ENCODE measurements around the gene RFNG. TPM values are rescaled to one million over a fixed set of nuclear protein-coding genes. Genes with fewer than 3 reads are reported as not detected.
"Not testable (repeated sequence)": the region's sequence is repeated elsewhere in the genome, so short reads cannot be mapped to it uniquely, and the experiment has no call there.

The RFNG gene
- polyA plus RNA-seq, 1 experiment = 11.8 TPM

GRCh38 chr17:82039695-82040299, 11.8 kb downstream of the RFNG start:
- Histone ChIP-seq H3K27ac (ENCODE audit: low read depth, low read length) (no peak overlapping the region), H3K9me3 (ENCODE audit: control insufficient read depth, insufficient read depth, low read length) (no peaks in the 10 kb centered on the region; the same call in 1 of the 2 replicates), H3K27me3 (ENCODE audit: control insufficient read depth, insufficient read depth, low read length) (no peaks in the 10 kb centered on the region), H3K4me3 (ENCODE audit: low read depth, low read length) (no peak overlapping the region)
- POLR2A ChIA-PET = no interaction called here
- no peak for TF ChIP-seq CTCF (IDR thresholded peaks at IDR 0.05; ENCODE audit: low read depth, low read length)
- CTCF ChIA-PET = interaction anchor here (2.0 kb wide), 1 partner anchor 9 kb away, joined by 4 read pairs; no protein-coding TSS in a partner anchor
- no peak for DNase-seq (ENCODE audit: low read depth, low spot score)

GRCh38 chr17:82038796-82039409, 12.7 kb downstream of the RFNG start:
- DNase-seq (ENCODE audit: low read depth, low spot score); H3K4me3 ChIP-seq (ENCODE audit: low read depth, low read length); POLR2A ChIA-PET; H3K27me3 ChIP-seq (ENCODE audit: control insufficient read depth, insufficient read depth, low read length); H3K9me3 ChIP-seq (ENCODE audit: control insufficient read depth, insufficient read depth, low read length); H3K27ac ChIP-seq (ENCODE audit: low read depth, low read length): not testable (repeated sequence)
- CTCF ChIA-PET = interaction anchor here (2.0 kb wide), 1 partner anchor 8 kb away, joined by 4 read pairs; no protein-coding TSS in a partner anchor

GRCh38 chr17:82037889-82038195, 13.8 kb downstream of the RFNG start:
- Histone ChIP-seq H3K27me3 (ENCODE audit: control insufficient read depth, insufficient read depth, low read length) (no peaks in the 10 kb centered on the region), H3K4me3 (ENCODE audit: low read depth, low read length) (peak overlapping the region; percentile 47), H3K9me3 (ENCODE audit: control insufficient read depth, insufficient read depth, low read length) (no peaks in the 10 kb centered on the region; the same call in 1 of the 2 replicates), H3K27ac (ENCODE audit: low read depth, low read length) (no peak overlapping the region)
- ChIA-PET CTCF (interaction anchor here (0.5 to 1.3 kb wide), 12 partner anchors 9 to 852 kb away, joined by 3 to 7 read pairs (median 4); partner anchors contain the start of genes CENPX and LRRC45), POLR2A (interaction anchor here (0.6 to 1.4 kb wide), 11 partner anchors 14 to 192 kb away, joined by 3 to 10 read pairs (median 3); partner anchors contain the start of genes CENPX, FASN, GPS1 and LRRC45)
- DNase-seq (ENCODE audit: low read depth, low spot score) = no peak
- no peak for TF ChIP-seq CTCF (IDR thresholded peaks at IDR 0.05; ENCODE audit: low read depth, low read length)

GRCh38 chr17:82037092-82037888, 14.3 kb downstream of the RFNG start, which contains the start of gene DCXR:
Gene DCXR, minus strand, starts transcription at chr17:82037697. Its CDS starts 15 bp downstream, at chr17:82037682.
- Histone ChIP-seq H3K4me3 (ENCODE audit: low read depth, low read length) (peak within 1 kb of the TSS; percentile 74), H3K27me3 (ENCODE audit: control insufficient read depth, insufficient read depth, low read length) (no peaks in the 10 kb centered on the region), H3K9me3 (ENCODE audit: control insufficient read depth, insufficient read depth, low read length) (no peaks in the 10 kb centered on the region; the same call in 1 of the 2 replicates), H3K27ac (ENCODE audit: low read depth, low read length) (peak within 1 kb of the TSS; percentile 61)
- CTCF ChIA-PET = interaction anchor here (0.5 to 1.3 kb wide), 13 partner anchors 8 to 852 kb away, joined by 3 to 7 read pairs (median 3); partner anchors contain the start of genes CENPX and LRRC45
- POLR2A ChIA-PET = interaction anchor here (0.6 to 1.4 kb wide), 11 partner anchors 14 to 192 kb away, joined by 3 to 10 read pairs (median 3); partner anchors contain the start of genes CENPX, FASN, GPS1 and LRRC45
- TF ChIP-seq CTCF (IDR thresholded peaks at IDR 0.05; ENCODE audit: low read depth, low read length) = peak; percentile 57
- peak; percentile 76 for DNase-seq (ENCODE audit: low read depth, low spot score)

GRCh38 chr17:82036634-82037091, 14.9 kb downstream of the RFNG start:
- no peak for DNase-seq (ENCODE audit: low read depth, low spot score)
- Histone ChIP-seq H3K27ac (ENCODE audit: low read depth, low read length) (peak overlapping the region; percentile 61), H3K27me3 (ENCODE audit: control insufficient read depth, insufficient read depth, low read length) (no peaks in the 10 kb centered on the region), H3K4me3 (ENCODE audit: low read depth, low read length) (peak overlapping the region; percentile 74), H3K9me3 (ENCODE audit: control insufficient read depth, insufficient read depth, low read length) (no peaks in the 10 kb centered on the region; the same call in 1 of the 2 replicates)
- ChIA-PET CTCF (interaction anchor here (0.6 to 1.3 kb wide), 3 partner anchors 77 to 122 kb away, joined by 3 to 6 read pairs (median 4); no protein-coding TSS in a partner anchor), POLR2A (no interaction called here)
- TF ChIP-seq CTCF (IDR thresholded peaks at IDR 0.05; ENCODE audit: low read depth, low read length) = no peak
